ENCODE measurements around the gene SNX24. TPM values are rescaled to one million over a fixed set of nuclear protein-coding genes. Genes with fewer than 3 reads are reported as not detected.

Gene SNX24
- total and polyA plus RNA-seq, 9 of the 15 experiments (the other 6 are each of a cell fraction or from before 2014, with no cell fraction given), result 5.3 to 10.1 (median 7.9) TPM

DNA sequence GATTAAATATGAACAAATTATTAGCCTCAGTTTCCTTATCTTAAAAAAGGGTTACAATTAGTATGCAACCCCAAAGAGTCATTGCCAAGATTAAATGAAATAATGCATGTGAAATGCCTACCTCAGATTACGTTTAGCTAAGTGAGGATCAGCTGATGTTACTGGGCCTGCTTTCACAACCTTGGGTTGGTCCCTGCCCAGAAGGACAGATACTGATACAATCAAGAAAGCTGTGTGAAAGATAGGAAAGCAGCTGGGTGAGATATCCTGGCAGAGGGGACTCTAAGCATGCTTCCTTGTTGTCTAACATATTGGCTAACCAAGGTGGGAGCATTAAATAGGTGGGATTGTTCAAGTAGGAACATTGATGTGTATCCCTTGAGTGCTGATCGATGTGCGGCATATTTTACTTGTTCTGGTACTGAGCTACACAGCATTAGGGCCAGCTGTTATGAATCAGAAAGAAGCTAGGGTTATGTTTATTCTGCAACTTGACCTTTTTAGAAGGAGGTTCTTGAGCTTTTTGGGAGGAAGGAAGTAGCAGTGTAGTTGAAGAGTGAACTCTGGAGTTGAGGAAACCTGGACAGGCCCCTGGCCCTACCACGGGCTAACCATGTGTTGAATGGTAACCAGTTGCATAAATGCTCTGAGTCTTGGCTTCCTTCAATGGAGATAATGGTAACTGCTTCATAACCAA is 28.9 kb downstream of the SNX24 start:
- H3K79me2 ChIP-seq (ENCODE audit: control insufficient read depth, insufficient read depth, low read length), result no peaks in the 10 kb centered on the region
- ATAC-seq (no peak), FAIRE-seq (no peak), DNase-seq (ENCODE audit: extremely low read depth in 1 of 4, low spot score in 3 of 4) (no peak)
- TF ChIP-seq CEBPB (tag; IDR thresholded peaks at IDR 0.05), result peak; percentile 18; the same call in 1 of the 2 replicates
- 0 out of 2 replicates have a peak, but pooled peaks have one; percentile 50 for TF ChIP-seq FOXJ2 (tag; IDR thresholded peaks at IDR 0.05)
- TF ChIP-seq, protein P1, sequence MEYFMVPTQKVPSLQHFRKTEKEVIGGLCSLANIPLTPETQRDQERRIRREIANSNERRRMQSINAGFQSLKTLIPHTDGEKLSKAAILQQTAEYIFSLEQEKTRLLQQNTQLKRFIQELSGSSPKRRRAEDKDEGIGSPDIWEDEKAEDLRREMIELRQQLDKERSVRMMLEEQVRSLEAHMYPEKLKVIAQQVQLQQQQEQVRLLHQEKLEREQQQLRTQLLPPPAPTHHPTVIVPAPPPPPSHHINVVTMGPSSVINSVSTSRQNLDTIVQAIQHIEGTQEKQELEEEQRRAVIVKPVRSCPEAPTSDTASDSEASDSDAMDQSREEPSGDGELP (CRISPR knock-in tag; IDR thresholded peaks at IDR 0.05; ENCODE audit: borderline replicate concordance), result peak; percentile 13; the same call in 1 of the 2 replicates
- TF ChIP-seq, protein P2, sequence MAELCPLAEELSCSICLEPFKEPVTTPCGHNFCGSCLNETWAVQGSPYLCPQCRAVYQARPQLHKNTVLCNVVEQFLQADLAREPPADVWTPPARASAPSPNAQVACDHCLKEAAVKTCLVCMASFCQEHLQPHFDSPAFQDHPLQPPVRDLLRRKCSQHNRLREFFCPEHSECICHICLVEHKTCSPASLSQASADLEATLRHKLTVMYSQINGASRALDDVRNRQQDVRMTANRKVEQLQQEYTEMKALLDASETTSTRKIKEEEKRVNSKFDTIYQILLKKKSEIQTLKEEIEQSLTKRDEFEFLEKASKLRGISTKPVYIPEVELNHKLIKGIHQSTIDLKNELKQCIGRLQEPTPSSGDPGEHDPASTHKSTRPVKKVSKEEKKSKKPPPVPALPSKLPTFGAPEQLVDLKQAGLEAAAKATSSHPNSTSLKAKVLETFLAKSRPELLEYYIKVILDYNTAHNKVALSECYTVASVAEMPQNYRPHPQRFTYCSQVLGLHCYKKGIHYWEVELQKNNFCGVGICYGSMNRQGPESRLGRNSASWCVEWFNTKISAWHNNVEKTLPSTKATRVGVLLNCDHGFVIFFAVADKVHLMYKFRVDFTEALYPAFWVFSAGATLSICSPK (IDR thresholded peaks at IDR 0.05; ENCODE audit: borderline replicate concordance), result no peak
- TF ChIP-seq DPF2 (IDR thresholded peaks at IDR 0.05), result no peak
- no peak for TF ChIP-seq DDX20 (tag; IDR thresholded peaks at IDR 0.05; ENCODE audit: low read depth)
- TF ChIP-seq SIN3A (IDR thresholded peaks at IDR 0.05; ENCODE audit: borderline replicate concordance in 2 of 2, control insufficient read depth in 1 of 2, low read depth in 2 of 2, low read length in 2 of 2), result no peak
- no peak for TF ChIP-seq GATAD2B (IDR thresholded peaks at IDR 0.05; ENCODE audit: borderline replicate concordance)
- TF ChIP-seq, protein P3, sequence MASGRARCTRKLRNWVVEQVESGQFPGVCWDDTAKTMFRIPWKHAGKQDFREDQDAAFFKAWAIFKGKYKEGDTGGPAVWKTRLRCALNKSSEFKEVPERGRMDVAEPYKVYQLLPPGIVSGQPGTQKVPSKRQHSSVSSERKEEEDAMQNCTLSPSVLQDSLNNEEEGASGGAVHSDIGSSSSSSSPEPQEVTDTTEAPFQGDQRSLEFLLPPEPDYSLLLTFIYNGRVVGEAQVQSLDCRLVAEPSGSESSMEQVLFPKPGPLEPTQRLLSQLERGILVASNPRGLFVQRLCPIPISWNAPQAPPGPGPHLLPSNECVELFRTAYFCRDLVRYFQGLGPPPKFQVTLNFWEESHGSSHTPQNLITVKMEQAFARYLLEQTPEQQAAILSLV (tag; IDR thresholded peaks at IDR 0.05), result no peak
- peak; percentile 37; the same call in 1 of the 2 replicates for TF ChIP-seq CBFA2T3 (IDR thresholded peaks at IDR 0.05)
- no peaks in the 10 kb centered on the region for H3K9me3 ChIP-seq (replicated peaks; ENCODE audit: control insufficient read depth, insufficient read depth, low read depth, low read length)
- no peaks in the 10 kb centered on the region for H3K36me3 ChIP-seq (ENCODE audit: control insufficient read depth, insufficient read depth, low read length)
- H3K27ac ChIP-seq (ENCODE audit: extremely low read depth, low read depth, low read length), result no peak overlapping the region
- H3K4me2 ChIP-seq (ENCODE audit: insufficient read depth, low read length), result no peak overlapping the region
- H2AFZ ChIP-seq (ENCODE audit: low read depth, low read length), result no peak overlapping the region
- H3K4me1 ChIP-seq (replicated peaks in 1 of 2; ENCODE audit: control insufficient read depth in 2 of 2, insufficient read depth in 2 of 2, low read length in 2 of 2), result peaks cover 0 to 16% of the 10 kb centered on the region in 2 experiments; a peak in 2 of 5 replicates
- WGBS (ENCODE audit: insufficient coverage, low coverage, missing lambda C conversion rate), result 43% methylated on average over 4 of the region's 4 CpGs
- H3K27me3 ChIP-seq (ENCODE audit: control insufficient read depth in 2 of 2, insufficient read depth in 2 of 2, low read length in 2 of 2), result no peaks in the 10 kb centered on the region
- ChIA-PET POLR2A (no interaction called here), CTCF (ENCODE audit: low intra/inter-chr PET ratio) (no interaction called here)
- H3K9me1 ChIP-seq (ENCODE audit: control insufficient read depth, insufficient read depth, low read length), result no peaks in the 10 kb centered on the region
- intact Hi-C loops (cut with micrococcal nuclease), result no loop called here
- no peak overlapping the region for H3K9ac ChIP-seq (ENCODE audit: insufficient read depth in 1 of 2, low read depth in 2 of 2, low read length in 2 of 2)
- no peak overlapping the region for H3K4me3 ChIP-seq
- BruUV-seq (replicated peaks), result no TSS peak
- in situ Hi-C loops (cut with MboI), result no loop called here
- H4K20me1 ChIP-seq (replicated peaks; ENCODE audit: control insufficient read depth, insufficient read depth, low read length), result no peaks in the 10 kb centered on the region
